ENCODE measurements around the gene TBKBP1. TPM values are rescaled to one million over a fixed set of nuclear protein-coding genes. Genes with fewer than 3 reads are reported as not detected.

Gene TBKBP1
- total and polyA plus RNA-seq, 2 donors, result 1.8 to 9.5 TPM

DNA sequence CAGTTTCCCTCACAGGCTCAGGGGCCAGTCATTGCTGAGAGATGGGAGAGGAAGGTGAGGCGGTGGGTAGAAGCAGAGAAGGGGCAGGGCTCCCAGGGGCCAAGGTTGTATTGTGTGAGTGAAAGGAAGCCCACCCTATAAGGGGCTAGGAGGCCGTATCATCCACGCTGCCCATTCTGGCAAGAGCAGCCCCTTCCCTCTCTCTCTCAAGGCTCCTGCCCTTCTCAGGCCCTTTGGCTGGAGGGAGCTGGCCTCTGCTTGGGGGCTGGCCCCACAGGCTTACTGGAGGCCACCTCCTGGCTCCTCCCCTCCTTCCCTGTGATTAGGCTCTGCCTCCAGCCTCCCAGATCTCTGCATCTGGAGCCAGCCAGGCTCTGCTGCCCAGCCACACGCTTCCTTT lies 7.6 kb downstream of the TBKBP1 start:
- DNase-seq (ENCODE audit: low read depth in 6 of 9, low spot score in 9 of 9), result no peak
- Histone ChIP-seq H3K36me3 (ENCODE audit: control insufficient read depth in 2 of 2, insufficient read depth in 2 of 2, low read length in 1 of 2) (no peaks in the 10 kb centered on the region), H3K27ac (ENCODE audit: low read depth in 1 of 2, low read length in 1 of 2) (no peak overlapping the region), H3K4me1 (ENCODE audit: control insufficient read depth in 2 of 2, insufficient read depth in 2 of 2, low read length in 2 of 2) (peaks cover 24 to 60% of the 10 kb centered on the region in 2 donors), H3K27me3 (ENCODE audit: control insufficient read depth in 2 of 2, insufficient read depth in 1 of 2, low read length in 1 of 2) (peaks cover 0 to 18% of the 10 kb centered on the region in 2 donors), H3K9me3 (ENCODE audit: control insufficient read depth in 2 of 2, insufficient read depth in 1 of 2, low read length in 1 of 2) (no peaks in the 10 kb centered on the region), H3K4me3 (ENCODE audit: low read length in 2 of 2) (no peak overlapping the region)
- 98% methylated on average over 4 of the region's 4 CpGs for WGBS

- Histone ChIP-seq H3K27me3 (ENCODE audit: control insufficient read depth in 2 of 2, insufficient read depth in 1 of 2, low read length in 1 of 2) (peaks cover 0 to 14% of the 10 kb centered on the region in 2 donors), H3K27ac (ENCODE audit: low read depth in 1 of 2, low read length in 1 of 2) (no peak overlapping the region), H3K9me3 (ENCODE audit: control insufficient read depth in 2 of 2, insufficient read depth in 1 of 2, low read length in 1 of 2) (no peaks in the 10 kb centered on the region), H3K36me3 (ENCODE audit: control insufficient read depth in 2 of 2, insufficient read depth in 2 of 2, low read length in 1 of 2) (no peaks in the 10 kb centered on the region), H3K4me1 (ENCODE audit: control insufficient read depth in 2 of 2, insufficient read depth in 2 of 2, low read length in 2 of 2) (peaks cover 24 to 69% of the 10 kb centered on the region in 2 donors), H3K4me3 (ENCODE audit: low read length in 2 of 2) (no peak overlapping the region)
- no peak for DNase-seq (ENCODE audit: low read depth in 6 of 9, low spot score in 9 of 9)
- 85% methylated on average over 12 of the region's 12 CpGs for WGBS
Measured at GRCh38 chr17:47702391-47702995, 8.5 kb downstream of the TBKBP1 start.

DNA sequence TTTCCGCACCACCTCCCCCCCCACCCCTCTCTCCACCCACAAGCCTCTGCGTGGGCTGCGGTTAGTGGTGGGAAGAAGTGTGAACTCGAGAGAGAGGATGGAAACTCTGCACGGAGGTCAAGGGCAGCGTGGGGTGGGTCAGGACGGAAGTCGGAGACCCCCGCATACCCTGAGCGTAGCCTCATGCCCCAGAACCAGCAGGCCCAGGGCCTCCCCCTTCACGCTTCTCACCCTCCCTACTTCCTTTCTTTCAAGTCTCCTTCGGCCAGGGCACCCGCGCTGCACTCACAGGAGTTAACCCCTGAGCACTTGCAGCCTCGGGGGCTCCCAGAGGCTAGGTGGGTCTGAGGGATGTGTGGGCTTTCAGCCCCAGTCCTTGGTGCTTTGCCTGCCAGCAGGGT lies 9.2 kb downstream of the TBKBP1 start:
- H3K4me1 ChIP-seq (ENCODE audit: control insufficient read depth in 2 of 2, insufficient read depth in 2 of 2, low read length in 2 of 2), result peaks cover 24 to 70% of the 10 kb centered on the region in 2 donors
- WGBS, result 7% methylated on average over 15 of the region's 15 CpGs
- H3K36me3 ChIP-seq (ENCODE audit: control insufficient read depth in 2 of 2, insufficient read depth in 2 of 2, low read length in 1 of 2), result no peaks in the 10 kb centered on the region
- no peak overlapping the region for H3K4me3 ChIP-seq (ENCODE audit: low read length in 2 of 2)
- no peaks in the 10 kb centered on the region for H3K9me3 ChIP-seq (ENCODE audit: control insufficient read depth in 2 of 2, insufficient read depth in 1 of 2, low read length in 1 of 2)
- H3K27me3 ChIP-seq (ENCODE audit: control insufficient read depth in 2 of 2, insufficient read depth in 1 of 2, low read length in 1 of 2), result peaks cover 0 to 14% of the 10 kb centered on the region in 2 donors
- H3K27ac ChIP-seq (ENCODE audit: low read depth in 1 of 2, low read length in 1 of 2), result no peak overlapping the region
- DNase-seq (ENCODE audit: low read depth in 6 of 9, low spot score in 9 of 9), result peak in 2 of 9 donors; percentile 47 to 58

DNA sequence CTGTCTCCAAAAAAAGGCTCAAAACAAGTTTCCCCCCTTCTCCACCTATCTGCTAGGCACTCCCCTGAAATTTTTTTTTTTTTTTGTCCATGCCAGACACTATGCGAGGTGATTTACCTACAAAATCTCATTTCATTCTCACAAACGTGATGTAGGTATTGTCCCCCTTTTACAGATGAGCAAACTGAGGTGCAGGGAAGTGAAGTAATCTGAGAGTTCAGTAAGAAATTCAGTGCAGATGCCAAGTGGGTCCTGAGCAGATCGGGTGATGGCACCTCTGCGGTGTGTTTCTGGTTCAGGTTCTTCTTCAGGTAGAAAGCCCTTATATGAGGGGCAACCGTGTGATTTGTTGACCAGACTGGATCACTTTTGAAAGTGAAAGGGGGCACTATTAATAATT lies 9.7 kb downstream of the TBKBP1 start:
- H3K27ac ChIP-seq (ENCODE audit: low read depth in 1 of 2, low read length in 1 of 2), result no peak overlapping the region
- no peaks in the 10 kb centered on the region for H3K36me3 ChIP-seq (ENCODE audit: control insufficient read depth in 2 of 2, insufficient read depth in 2 of 2, low read length in 1 of 2)
- peaks cover 0 to 10% of the 10 kb centered on the region in 2 donors for H3K27me3 ChIP-seq (ENCODE audit: control insufficient read depth in 2 of 2, insufficient read depth in 1 of 2, low read length in 1 of 2)
- no peak for DNase-seq (ENCODE audit: low read depth in 6 of 9, low spot score in 9 of 9)
- no peaks in the 10 kb centered on the region for H3K9me3 ChIP-seq (ENCODE audit: control insufficient read depth in 2 of 2, insufficient read depth in 1 of 2, low read length in 1 of 2)
- WGBS, result 86% methylated on average over 5 of the region's 5 CpGs
- no peak overlapping the region for H3K4me3 ChIP-seq (ENCODE audit: low read length in 2 of 2)
- H3K4me1 ChIP-seq (ENCODE audit: control insufficient read depth in 2 of 2, insufficient read depth in 2 of 2, low read length in 2 of 2), result peaks cover 21 to 65% of the 10 kb centered on the region in 2 donors

GRCh38 chr17:47704116-47704515 lies 10.2 kb downstream of the TBKBP1 start:
- no peak for DNase-seq (ENCODE audit: low read depth in 6 of 9, low spot score in 9 of 9)
- Histone ChIP-seq H3K4me3 (ENCODE audit: low read length in 2 of 2) (no peak overlapping the region), H3K4me1 (ENCODE audit: control insufficient read depth in 2 of 2, insufficient read depth in 2 of 2, low read length in 2 of 2) (peaks cover 21 to 64% of the 10 kb centered on the region in 2 donors), H3K9me3 (ENCODE audit: control insufficient read depth in 2 of 2, insufficient read depth in 1 of 2, low read length in 1 of 2) (no peaks in the 10 kb centered on the region), H3K36me3 (ENCODE audit: control insufficient read depth in 2 of 2, insufficient read depth in 2 of 2, low read length in 1 of 2) (no peaks in the 10 kb centered on the region), H3K27ac (ENCODE audit: low read depth in 1 of 2, low read length in 1 of 2) (no peak overlapping the region), H3K27me3 (ENCODE audit: control insufficient read depth in 2 of 2, insufficient read depth in 1 of 2, low read length in 1 of 2) (peaks cover 0 to 10% of the 10 kb centered on the region in 2 donors)
- 20% methylated on average over 14 of the region's 14 CpGs for WGBS

DNA sequence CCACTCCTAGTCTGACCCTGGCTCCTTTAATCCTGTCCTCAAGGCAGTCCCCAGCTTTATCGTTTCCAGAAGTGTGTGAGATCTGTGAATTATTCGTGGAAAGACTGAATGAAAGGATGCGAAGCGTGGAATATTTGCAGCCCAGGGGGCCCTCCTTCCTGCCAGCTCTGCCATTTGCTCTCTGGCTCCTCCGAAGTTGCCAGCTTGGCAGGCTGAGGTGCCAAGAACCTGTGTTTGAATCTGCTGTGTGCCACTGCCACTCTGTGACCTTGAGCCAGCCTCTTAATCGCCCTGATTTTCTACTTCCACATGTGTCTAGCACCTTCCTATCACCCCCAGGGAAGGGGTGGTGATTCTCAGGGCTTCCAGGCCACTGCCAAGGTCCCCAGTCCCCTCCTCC lies 10.8 kb downstream of the TBKBP1 start:
- no peak overlapping the region for H3K27ac ChIP-seq (ENCODE audit: low read depth in 1 of 2, low read length in 1 of 2)
- H3K4me3 ChIP-seq (ENCODE audit: low read length in 2 of 2), result no peak overlapping the region
- 86% methylated on average over 6 of the region's 6 CpGs for WGBS
- no peaks in the 10 kb centered on the region for H3K9me3 ChIP-seq (ENCODE audit: control insufficient read depth in 2 of 2, insufficient read depth in 1 of 2, low read length in 1 of 2)
- H3K4me1 ChIP-seq (ENCODE audit: control insufficient read depth in 2 of 2, insufficient read depth in 2 of 2, low read length in 2 of 2), result peaks cover 21 to 64% of the 10 kb centered on the region in 2 donors
- peaks cover 0 to 10% of the 10 kb centered on the region in 2 donors for H3K27me3 ChIP-seq (ENCODE audit: control insufficient read depth in 2 of 2, insufficient read depth in 1 of 2, low read length in 1 of 2)
- H3K36me3 ChIP-seq (ENCODE audit: control insufficient read depth in 2 of 2, insufficient read depth in 2 of 2, low read length in 1 of 2), result no peaks in the 10 kb centered on the region
- DNase-seq (ENCODE audit: low read depth in 6 of 9, low spot score in 9 of 9), result no peak

DNA sequence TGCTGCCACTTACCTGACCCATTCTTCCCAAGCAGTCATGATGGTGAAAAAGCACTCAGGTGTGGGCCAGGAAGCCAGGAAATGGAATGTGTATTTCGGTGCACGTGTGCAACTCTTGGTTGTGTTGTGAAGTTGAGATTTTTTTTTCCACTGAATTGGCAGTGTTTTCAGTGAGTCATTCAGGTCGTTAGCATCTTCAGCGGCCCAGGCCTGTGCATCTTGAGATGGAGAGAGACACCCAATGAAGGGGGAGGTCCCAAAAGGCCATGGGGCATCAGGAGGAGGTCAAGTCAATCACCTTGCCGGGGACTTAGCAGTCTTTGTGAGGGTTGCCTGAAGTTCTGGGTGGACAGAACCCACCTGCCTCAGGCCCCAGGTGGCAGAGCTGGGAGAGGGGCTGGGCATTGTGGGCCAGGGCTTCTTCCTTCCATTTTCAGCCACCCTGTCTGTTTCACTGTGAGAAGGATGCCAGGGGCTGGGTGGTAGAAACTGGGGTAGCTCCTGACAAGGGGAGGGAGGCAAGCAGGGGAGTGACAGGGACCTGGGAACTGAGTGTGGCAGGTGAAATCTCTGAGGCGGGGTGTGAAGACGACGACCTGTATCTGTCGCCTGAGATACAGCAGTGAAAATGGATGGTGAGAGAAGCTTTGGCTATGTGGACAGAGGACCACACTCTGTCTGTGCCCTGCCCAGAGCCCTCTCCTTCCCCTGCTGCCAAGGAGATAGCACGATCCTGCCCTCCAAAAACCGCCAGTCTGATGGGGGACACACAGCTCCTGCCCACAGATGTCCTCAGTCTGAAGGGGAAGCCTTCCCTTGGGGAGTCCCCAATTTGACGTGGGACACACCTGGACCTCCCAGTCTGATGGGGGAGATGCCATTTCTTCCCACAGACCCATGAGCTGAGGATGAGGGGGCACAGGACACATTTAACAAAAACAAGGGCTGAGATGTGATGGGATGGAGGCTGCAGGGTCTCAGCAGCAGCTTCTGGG lies 11.9 kb downstream of the TBKBP1 start:
- Histone ChIP-seq H3K4me1 (ENCODE audit: control insufficient read depth in 2 of 2, insufficient read depth in 2 of 2, low read length in 2 of 2) (peaks cover 21 to 61% of the 10 kb centered on the region in 2 donors), H3K27me3 (ENCODE audit: control insufficient read depth in 2 of 2, insufficient read depth in 1 of 2, low read length in 1 of 2) (peaks cover 0 to 10% of the 10 kb centered on the region in 2 donors), H3K4me3 (ENCODE audit: low read length in 2 of 2) (no peak overlapping the region), H3K9me3 (ENCODE audit: control insufficient read depth in 2 of 2, insufficient read depth in 1 of 2, low read length in 1 of 2) (no peaks in the 10 kb centered on the region), H3K36me3 (ENCODE audit: control insufficient read depth in 2 of 2, insufficient read depth in 2 of 2, low read length in 1 of 2) (no peaks in the 10 kb centered on the region), H3K27ac (ENCODE audit: low read depth in 1 of 2, low read length in 1 of 2) (no peak overlapping the region)
- 60% methylated on average over 12 of the region's 12 CpGs for WGBS
- no peak for DNase-seq (ENCODE audit: low read depth in 6 of 9, low spot score in 9 of 9)

DNA sequence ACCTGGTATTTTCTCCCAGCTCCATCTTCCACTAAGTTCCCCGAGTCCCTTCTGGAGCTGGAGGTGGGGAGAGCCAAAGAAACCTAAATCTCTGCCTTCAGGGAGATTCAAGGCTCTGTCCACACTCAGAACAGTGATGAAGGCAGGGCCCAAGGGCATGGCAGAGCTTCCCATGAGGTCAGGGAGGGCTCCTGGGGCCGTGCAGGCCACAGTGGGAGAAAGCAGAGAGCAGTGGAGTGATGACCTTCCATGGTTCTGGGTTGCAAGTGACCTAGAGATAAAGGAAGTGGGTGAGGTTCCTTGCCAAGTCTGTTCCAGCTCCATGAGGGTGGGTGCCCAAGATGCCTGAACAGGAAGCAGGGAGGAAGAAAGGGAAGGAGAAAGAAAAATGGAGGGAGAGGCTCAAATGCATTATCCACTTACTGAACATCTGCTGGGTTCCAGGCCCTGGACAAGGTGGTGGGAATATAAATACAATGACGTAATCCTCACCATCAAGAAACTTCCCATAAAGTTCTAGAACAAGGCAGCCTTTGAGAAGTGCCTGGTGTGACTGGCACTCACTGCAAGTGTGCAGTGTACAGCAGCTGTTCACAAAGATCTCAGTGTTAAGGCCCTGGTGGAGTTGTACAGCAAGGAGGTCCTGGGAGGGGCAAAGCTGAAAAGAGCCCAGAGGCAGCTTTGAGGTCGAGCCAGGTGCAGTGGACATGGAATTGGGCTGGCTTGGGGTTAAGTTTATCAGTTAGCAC lies 13.3 kb downstream of the TBKBP1 start:
- DNase-seq (ENCODE audit: low read depth in 6 of 9, low spot score in 9 of 9), result no peak
- no peak overlapping the region for H3K4me3 ChIP-seq (ENCODE audit: low read length in 2 of 2)
- H3K4me1 ChIP-seq (ENCODE audit: control insufficient read depth in 2 of 2, insufficient read depth in 2 of 2, low read length in 2 of 2), result peaks cover 22 to 68% of the 10 kb centered on the region in 2 donors
- H3K36me3 ChIP-seq (ENCODE audit: control insufficient read depth in 2 of 2, insufficient read depth in 2 of 2, low read length in 1 of 2), result no peaks in the 10 kb centered on the region
- no peak overlapping the region for H3K27ac ChIP-seq (ENCODE audit: low read depth in 1 of 2, low read length in 1 of 2)
- no peaks in the 10 kb centered on the region for H3K9me3 ChIP-seq (ENCODE audit: control insufficient read depth in 2 of 2, insufficient read depth in 1 of 2, low read length in 1 of 2)
- H3K27me3 ChIP-seq (ENCODE audit: control insufficient read depth in 2 of 2, insufficient read depth in 1 of 2, low read length in 1 of 2), result peaks cover 0 to 10% of the 10 kb centered on the region in 2 donors
- 79% methylated on average over 4 of the region's 4 CpGs for WGBS

Data from thymus (tissue), 11 donors.